T-helper 2 cell treated with Interferon-gamma antibody and Interleukin-4, amounts not matched to agents 5 μg/mL and 100 μg/mL, for 36 hours (primary cell): ENCODE measurements around the gene CELF1.
A peak's percentile ranks its signal among the peaks of the same experiment; 100 is the strongest.

Experiments used
- DNase-seq: peaks from one replicate; pipeline ENCODE4 v3.0.0; 2021; ENCODE audit warnings: low spot score
- H3K27ac Mint-ChIP-seq: one replicate; pipeline ENCODE4 v1.8.0; 2021; ENCODE audit warnings: mild to moderate bottlenecking, mixed read lengths
- H3K27me3 Mint-ChIP-seq: one replicate; pipeline ENCODE4 v1.8.0; 2021; ENCODE audit warnings: low read depth, mixed read lengths
- H3K36me3 Mint-ChIP-seq: one replicate; pipeline ENCODE4 v1.8.0; 2021; ENCODE audit warnings: low read depth, mixed read lengths
- H3K4me1 Mint-ChIP-seq: one replicate; pipeline ENCODE4 v1.8.0; 2021; ENCODE audit warnings: low read depth, mixed read lengths
- H3K4me3 Mint-ChIP-seq: one replicate; pipeline ENCODE4 v1.8.0; 2022; ENCODE audit warnings: mild to moderate bottlenecking, moderate library complexity, mixed read lengths
- H3K9me3 Mint-ChIP-seq: one replicate; pipeline ENCODE4 v1.8.0; 2021; ENCODE audit warnings: mixed read lengths

Gene CELF1

GRCh38 chr11:47518212-47518964 is 34.5 kb downstream of the CELF1 start:
- Mint-ChIP-seq H3K27me3 (no peaks in the 10 kb centered on the region), H3K36me3 (peaks cover 3% of the 10 kb centered on the region), H3K4me1 (peaks cover 43% of the 10 kb centered on the region), H3K9me3 (no peaks in the 10 kb centered on the region), H3K4me3 (peak overlapping the region; percentile 56), H3K27ac (peak overlapping the region; percentile 87)
- DNase-seq, result no peak

- no peak overlapping the region for H3K4me3 Mint-ChIP-seq
Observed at GRCh38 chr11:47516984-47517853, 35.7 kb downstream of the CELF1 start.

GRCh38 chr11:47516155-47516554 is 36.8 kb downstream of the CELF1 start:
- peaks cover 46% of the 10 kb centered on the region for H3K4me1 Mint-ChIP-seq
- H3K36me3 Mint-ChIP-seq, result peaks cover 5% of the 10 kb centered on the region
- H3K27me3 Mint-ChIP-seq, result no peaks in the 10 kb centered on the region
- no peak overlapping the region for H3K4me3 Mint-ChIP-seq
- H3K9me3 Mint-ChIP-seq, result no peaks in the 10 kb centered on the region
- no peak for DNase-seq
- H3K27ac Mint-ChIP-seq, result no peak overlapping the region

More at GRCh38 chr11:47516984-47517853, 35.7 kb downstream of the CELF1 start:
- H3K9me3 Mint-ChIP-seq, result no peaks in the 10 kb centered on the region
- H3K4me1 Mint-ChIP-seq, result peaks cover 45% of the 10 kb centered on the region
- no peak for DNase-seq
- peaks cover 3% of the 10 kb centered on the region for H3K36me3 Mint-ChIP-seq
- no peaks in the 10 kb centered on the region for H3K27me3 Mint-ChIP-seq
- H3K27ac Mint-ChIP-seq, result no peak overlapping the region

GRCh38 chr11:47514825-47515647 is 37.9 kb downstream of the CELF1 start:
- Mint-ChIP-seq H3K9me3 (no peaks in the 10 kb centered on the region), H3K27ac (peak overlapping the region; percentile 81), H3K36me3 (peaks cover 7% of the 10 kb centered on the region), H3K4me1 (peaks cover 47% of the 10 kb centered on the region), H3K4me3 (peak overlapping the region; percentile 61), H3K27me3 (no peaks in the 10 kb centered on the region)
- DNase-seq, result peak; percentile 78

- no peak for DNase-seq
- Mint-ChIP-seq H3K4me1 (peaks cover 53% of the 10 kb centered on the region), H3K4me3 (no peak overlapping the region), H3K27me3 (no peaks in the 10 kb centered on the region), H3K9me3 (no peaks in the 10 kb centered on the region), H3K27ac (no peak overlapping the region), H3K36me3 (peaks cover 7% of the 10 kb centered on the region)
Observed at GRCh38 chr11:47512701-47513100, 40.2 kb downstream of the CELF1 start.

- H3K4me3 Mint-ChIP-seq, result no peak overlapping the region
- peaks cover 7% of the 10 kb centered on the region for H3K36me3 Mint-ChIP-seq
- no peak for DNase-seq
- no peaks in the 10 kb centered on the region for H3K27me3 Mint-ChIP-seq
- peak overlapping the region; percentile 24 for H3K27ac Mint-ChIP-seq
- H3K9me3 Mint-ChIP-seq, result no peaks in the 10 kb centered on the region
- peaks cover 56% of the 10 kb centered on the region for H3K4me1 Mint-ChIP-seq
Observed at GRCh38 chr11:47511917-47512316, 41.0 kb downstream of the CELF1 start.

GRCh38 chr11:47510209-47510608 is 42.7 kb downstream of the CELF1 start:
- peak overlapping the region; percentile 47 for H3K27ac Mint-ChIP-seq
- H3K36me3 Mint-ChIP-seq, result peaks cover 7% of the 10 kb centered on the region

GRCh38 chr11:47509077-47509536 is 43.8 kb downstream of the CELF1 start:
- H3K9me3 Mint-ChIP-seq, result no peaks in the 10 kb centered on the region

More at GRCh38 chr11:47510209-47510608, 42.7 kb downstream of the CELF1 start:
- Mint-ChIP-seq H3K9me3 (no peaks in the 10 kb centered on the region), H3K27me3 (no peaks in the 10 kb centered on the region), H3K4me1 (peaks cover 57% of the 10 kb centered on the region), H3K4me3 (peak overlapping the region; percentile 12)
- no peak for DNase-seq

GRCh38 chr11:47508240-47508957 is 44.5 kb downstream of the CELF1 start:
- no peaks in the 10 kb centered on the region for H3K27me3 Mint-ChIP-seq
- no peak for DNase-seq
- peak overlapping the region; percentile 60 for H3K4me3 Mint-ChIP-seq
- peak overlapping the region; percentile 43 for H3K27ac Mint-ChIP-seq
- peaks cover 52% of the 10 kb centered on the region for H3K4me1 Mint-ChIP-seq
- H3K36me3 Mint-ChIP-seq, result peaks cover 9% of the 10 kb centered on the region
- no peaks in the 10 kb centered on the region for H3K9me3 Mint-ChIP-seq

More at GRCh38 chr11:47509077-47509536, 43.8 kb downstream of the CELF1 start:
- Mint-ChIP-seq H3K36me3 (peaks cover 5% of the 10 kb centered on the region), H3K27me3 (no peaks in the 10 kb centered on the region), H3K4me1 (peaks cover 52% of the 10 kb centered on the region), H3K4me3 (peak overlapping the region; percentile 33), H3K27ac (peak overlapping the region; percentile 39)
- no peak for DNase-seq

- peaks cover 52% of the 10 kb centered on the region for H3K4me1 Mint-ChIP-seq
- no peak for DNase-seq
- H3K9me3 Mint-ChIP-seq, result no peaks in the 10 kb centered on the region
- H3K4me3 Mint-ChIP-seq, result peak overlapping the region; percentile 60
- peaks cover 9% of the 10 kb centered on the region for H3K36me3 Mint-ChIP-seq
- no peaks in the 10 kb centered on the region for H3K27me3 Mint-ChIP-seq
- no peak overlapping the region for H3K27ac Mint-ChIP-seq
Observed at GRCh38 chr11:47507563-47508239, 45.2 kb downstream of the CELF1 start.

- Mint-ChIP-seq H3K27ac (peak overlapping the region; percentile 49), H3K36me3 (peaks cover 9% of the 10 kb centered on the region), H3K9me3 (no peaks in the 10 kb centered on the region), H3K4me1 (peaks cover 51% of the 10 kb centered on the region), H3K27me3 (no peaks in the 10 kb centered on the region), H3K4me3 (peak overlapping the region; percentile 32)
- no peak for DNase-seq
Observed at GRCh38 chr11:47506795-47507562, 46.0 kb downstream of the CELF1 start.

- H3K27ac Mint-ChIP-seq, result no peak overlapping the region
- no peaks in the 10 kb centered on the region for H3K27me3 Mint-ChIP-seq
- DNase-seq, result no peak
- H3K9me3 Mint-ChIP-seq, result no peaks in the 10 kb centered on the region
- peaks cover 49% of the 10 kb centered on the region for H3K4me1 Mint-ChIP-seq
- no peak overlapping the region for H3K4me3 Mint-ChIP-seq
- H3K36me3 Mint-ChIP-seq, result peaks cover 7% of the 10 kb centered on the region
Observed at GRCh38 chr11:47506373-47506772, 46.6 kb downstream of the CELF1 start.
